Activated T-cell treated with anti-CD3 and anti-CD28 coated beads, Interleukin-2, amount 50 U/mL, for 4 hours (primary cell): ENCODE measurements around the gene RAPH1. TPM values are rescaled to one million over a fixed set of nuclear protein-coding genes. Genes with fewer than 3 reads are reported as not detected.

Experiments used
- ATAC-seq, 2 donors: fragments of 200-7000 bp; cut with Tn5 transposase; one replicate each; pipeline ENCODE4 v1.10.0; 2021
- DNase-seq: peaks from one replicate; pipeline ENCODE4 v3.0.0-alpha.2; 2020
- H3K27me3 Mint-ChIP-seq: one replicate; pipeline ENCODE4 v1.8.0; 2021; ENCODE audit warnings: low read depth, mixed read lengths
- H3K36me3 Mint-ChIP-seq: one replicate; pipeline ENCODE4 v1.8.0; 2022; ENCODE audit warnings: mixed read lengths; ENCODE audit not compliant: insufficient read depth
- H3K4me1 Mint-ChIP-seq: one replicate; pipeline ENCODE4 v1.8.0; 2021; ENCODE audit warnings: low read depth, mixed read lengths
- H3K4me3 Mint-ChIP-seq: one replicate; pipeline ENCODE4 v1.8.0; 2021; ENCODE audit warnings: mild to moderate bottlenecking, moderate library complexity, mixed read lengths
- H3K9me3 Mint-ChIP-seq: one replicate; pipeline ENCODE4 v1.8.0; 2021; ENCODE audit warnings: mixed read lengths
- total RNA-seq, 3 donors: library from RNA; stranded (reverse); gene quantifications; one replicate each; pipeline ENCODE4 v1.2.1, GENCODE V29; 2021

The RAPH1 gene
- total RNA-seq = 10 to 100 TPM; 12.0 to 12.9 (median 12.8) TPM

GRCh38 chr2:203535078-203535783 is at the start of gene RAPH1:
RAPH1 (minus strand) TSS chr2:203535301; CDS start chr2:203495353, 39,948 bp downstream.
- peaks cover 5% of the 10 kb centered on the region for H3K36me3 Mint-ChIP-seq
- peaks cover 20% of the 10 kb centered on the region for H3K9me3 Mint-ChIP-seq
- H3K4me1 Mint-ChIP-seq = peaks cover 39% of the 10 kb centered on the region

GRCh38 chr2:203584784-203585183 is 49.7 kb upstream of the RAPH1 start:
- no peaks in the 10 kb centered on the region for H3K36me3 Mint-ChIP-seq
- ATAC-seq (no peak), DNase-seq (no peak)
- H3K4me3 Mint-ChIP-seq = no peak overlapping the region
- H3K4me1 Mint-ChIP-seq = peaks cover 18% of the 10 kb centered on the region
- H3K9me3 Mint-ChIP-seq = no peaks in the 10 kb centered on the region
- no peaks in the 10 kb centered on the region for H3K27me3 Mint-ChIP-seq

More at GRCh38 chr2:203535078-203535783, at the start of gene RAPH1:
- peak; percentile 63 for DNase-seq
- peak; percentile 77 to 86 for ATAC-seq
- peaks cover 22% of the 10 kb centered on the region for H3K27me3 Mint-ChIP-seq
- H3K4me3 Mint-ChIP-seq = peak within 1 kb of the TSS; percentile 89

GRCh38 chr2:203583701-203584100 is 48.6 kb upstream of the RAPH1 start:
- Mint-ChIP-seq H3K4me1 (peaks cover 27% of the 10 kb centered on the region), H3K9me3 (no peaks in the 10 kb centered on the region), H3K4me3 (no peak overlapping the region), H3K36me3 (no peaks in the 10 kb centered on the region), H3K27me3 (no peaks in the 10 kb centered on the region)
- ATAC-seq (peak; percentile 29 to 30), DNase-seq (no peak)

GRCh38 chr2:203583084-203583695 is 48.1 kb upstream of the RAPH1 start:
- Mint-ChIP-seq H3K4me3 (no peak overlapping the region), H3K27me3 (no peaks in the 10 kb centered on the region), H3K9me3 (no peaks in the 10 kb centered on the region), H3K36me3 (no peaks in the 10 kb centered on the region), H3K4me1 (peaks cover 28% of the 10 kb centered on the region)
- DNase-seq = no peak
- ATAC-seq = no peak

- ATAC-seq (no peak), DNase-seq (no peak)
- H3K27me3 Mint-ChIP-seq = no peaks in the 10 kb centered on the region
- H3K4me3 Mint-ChIP-seq = no peak overlapping the region
- H3K4me1 Mint-ChIP-seq = peaks cover 28% of the 10 kb centered on the region
- H3K9me3 Mint-ChIP-seq = no peaks in the 10 kb centered on the region
- H3K36me3 Mint-ChIP-seq = no peaks in the 10 kb centered on the region
Observed at GRCh38 chr2:203582468-203582867, 47.4 kb upstream of the RAPH1 start.

- Mint-ChIP-seq H3K4me1 (peaks cover 28% of the 10 kb centered on the region), H3K27me3 (no peaks in the 10 kb centered on the region), H3K36me3 (no peaks in the 10 kb centered on the region), H3K9me3 (peaks cover 3% of the 10 kb centered on the region), H3K4me3 (no peak overlapping the region)
- DNase-seq (no peak), ATAC-seq (no peak)
Observed at GRCh38 chr2:203580844-203581243, 45.7 kb upstream of the RAPH1 start.

GRCh38 chr2:203579730-203580129 is 44.6 kb upstream of the RAPH1 start:
- Mint-ChIP-seq H3K4me3 (no peak overlapping the region), H3K4me1 (peaks cover 22% of the 10 kb centered on the region), H3K9me3 (peaks cover 3% of the 10 kb centered on the region), H3K36me3 (no peaks in the 10 kb centered on the region), H3K27me3 (no peaks in the 10 kb centered on the region)
- no peak for ATAC-seq
- DNase-seq = no peak

GRCh38 chr2:203578759-203579643 is 43.9 kb upstream of the RAPH1 start:
- ATAC-seq (peak; percentile 93 to 95), DNase-seq (no peak)
- no peaks in the 10 kb centered on the region for H3K36me3 Mint-ChIP-seq
- H3K4me3 Mint-ChIP-seq = no peak overlapping the region
- H3K4me1 Mint-ChIP-seq = peaks cover 20% of the 10 kb centered on the region
- H3K9me3 Mint-ChIP-seq = peaks cover 3% of the 10 kb centered on the region
- H3K27me3 Mint-ChIP-seq = no peaks in the 10 kb centered on the region

- Mint-ChIP-seq H3K36me3 (no peaks in the 10 kb centered on the region), H3K4me1 (peaks cover 12% of the 10 kb centered on the region), H3K4me3 (no peak overlapping the region), H3K27me3 (peaks cover 2% of the 10 kb centered on the region), H3K9me3 (peaks cover 3% of the 10 kb centered on the region)
- ATAC-seq (no peak), DNase-seq (no peak)
Observed at GRCh38 chr2:203574824-203575223, 39.7 kb upstream of the RAPH1 start.

GRCh38 chr2:203572316-203572715 is 37.2 kb upstream of the RAPH1 start:
- DNase-seq = no peak
- H3K4me1 Mint-ChIP-seq = peaks cover 2% of the 10 kb centered on the region
- H3K4me3 Mint-ChIP-seq = no peak overlapping the region
- H3K9me3 Mint-ChIP-seq = peaks cover 3% of the 10 kb centered on the region
- H3K27me3 Mint-ChIP-seq = peaks cover 2% of the 10 kb centered on the region
- no peak for ATAC-seq
- H3K36me3 Mint-ChIP-seq = no peaks in the 10 kb centered on the region

GRCh38 chr2:203569677-203570316 is 34.7 kb upstream of the RAPH1 start:
- Mint-ChIP-seq H3K4me3 (no peak overlapping the region), H3K36me3 (no peaks in the 10 kb centered on the region), H3K27me3 (peaks cover 2% of the 10 kb centered on the region), H3K4me1 (peaks cover 2% of the 10 kb centered on the region), H3K9me3 (no peaks in the 10 kb centered on the region)
- ATAC-seq (no peak), DNase-seq (no peak)

- DNase-seq (no peak), ATAC-seq (no peak)
- Mint-ChIP-seq H3K4me1 (peaks cover 2% of the 10 kb centered on the region), H3K9me3 (no peaks in the 10 kb centered on the region), H3K36me3 (no peaks in the 10 kb centered on the region), H3K27me3 (peaks cover under 1% of the 10 kb centered on the region), H3K4me3 (no peak overlapping the region)
Observed at GRCh38 chr2:203567691-203568090, 32.6 kb upstream of the RAPH1 start.

- Mint-ChIP-seq H3K4me1 (peaks cover 2% of the 10 kb centered on the region), H3K36me3 (no peaks in the 10 kb centered on the region), H3K9me3 (no peaks in the 10 kb centered on the region), H3K27me3 (peaks cover 2% of the 10 kb centered on the region), H3K4me3 (no peak overlapping the region)
- no peak for ATAC-seq
- DNase-seq = no peak
Observed at GRCh38 chr2:203566161-203566560, 31.1 kb upstream of the RAPH1 start.

GRCh38 chr2:203565076-203565475 is 30.0 kb upstream of the RAPH1 start:
- no peak for DNase-seq

More at GRCh38 chr2:203565076-203565475, 30.0 kb upstream of the RAPH1 start:
- ATAC-seq = no peak
- Mint-ChIP-seq H3K9me3 (no peaks in the 10 kb centered on the region), H3K27me3 (peaks cover 2% of the 10 kb centered on the region), H3K4me1 (no peaks in the 10 kb centered on the region), H3K4me3 (no peak overlapping the region), H3K36me3 (no peaks in the 10 kb centered on the region)
